AG04449 (cell line): ENCODE data around the gene FAR1.

ENCODE experiments used
- CTCF ChIA-PET: fragments of 350-600 bp; formaldehyde crosslinking; extraction: SDS; loops from one replicate; lab custom pipeline; 2021; ENCODE audit warnings: antibody characterized with exemption; lab: Yijun Ruan, JAX
- POLR2A ChIA-PET: fragments of 400-600, 350-600 bp; formaldehyde crosslinking; extraction: SDS; loops from one replicate; lab custom pipeline; 2020; ENCODE audit warnings: antibody characterized with exemption, inconsistent platforms; lab: Yijun Ruan, JAX
- DNase-seq: peaks from one replicate; pipeline ENCODE4 v3.0.0-alpha.2; 2010; ENCODE audit warnings: low read depth, low spot score
- H3K4me3 ChIP-seq: 2 replicates; pipeline ENCODE4 v1.5.1; 2011; ENCODE audit warnings: low read depth, mild to moderate bottlenecking, control low read depth, low read length
- TF ChIP-seq, protein P1 (sequence below): IDR thresholded peaks from one replicate; pipeline ENCODE4 v1.5.1; 2011; ENCODE audit warnings: mild to moderate bottlenecking, moderate library complexity, low read length, control low read depth, inconsistent platforms; ENCODE audit not compliant: insufficient read depth; ENCODE audit errors: missing control alignments

The FAR1 gene

DNA sequence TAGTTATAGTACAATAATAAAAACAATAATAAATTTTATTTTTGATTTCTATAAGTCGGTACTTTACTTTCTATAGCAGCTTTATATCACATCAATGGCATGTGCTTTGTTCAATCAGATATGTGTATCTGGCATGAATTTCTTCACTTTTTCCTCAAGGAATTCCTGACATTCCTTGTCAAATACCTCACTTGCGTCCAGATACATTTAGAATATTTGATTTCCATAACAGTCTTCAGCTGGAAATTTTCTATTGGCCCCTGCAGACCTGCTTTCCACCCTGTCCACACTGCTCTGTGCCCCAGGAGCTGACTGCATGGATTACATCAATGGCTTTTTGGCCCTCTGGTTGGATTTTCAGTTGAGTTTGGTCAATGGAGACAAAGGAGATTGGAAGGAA, 93.2 kb downstream of the FAR1 start:
- peak; percentile 26 for DNase-seq
- ChIA-PET POLR2A (no interaction called here), CTCF (interaction anchor here (3.0 kb wide), 1 partner anchor 10 kb away, joined by 18 read pairs; no protein-coding TSS in a partner anchor)
- TF ChIP-seq, protein P1, sequence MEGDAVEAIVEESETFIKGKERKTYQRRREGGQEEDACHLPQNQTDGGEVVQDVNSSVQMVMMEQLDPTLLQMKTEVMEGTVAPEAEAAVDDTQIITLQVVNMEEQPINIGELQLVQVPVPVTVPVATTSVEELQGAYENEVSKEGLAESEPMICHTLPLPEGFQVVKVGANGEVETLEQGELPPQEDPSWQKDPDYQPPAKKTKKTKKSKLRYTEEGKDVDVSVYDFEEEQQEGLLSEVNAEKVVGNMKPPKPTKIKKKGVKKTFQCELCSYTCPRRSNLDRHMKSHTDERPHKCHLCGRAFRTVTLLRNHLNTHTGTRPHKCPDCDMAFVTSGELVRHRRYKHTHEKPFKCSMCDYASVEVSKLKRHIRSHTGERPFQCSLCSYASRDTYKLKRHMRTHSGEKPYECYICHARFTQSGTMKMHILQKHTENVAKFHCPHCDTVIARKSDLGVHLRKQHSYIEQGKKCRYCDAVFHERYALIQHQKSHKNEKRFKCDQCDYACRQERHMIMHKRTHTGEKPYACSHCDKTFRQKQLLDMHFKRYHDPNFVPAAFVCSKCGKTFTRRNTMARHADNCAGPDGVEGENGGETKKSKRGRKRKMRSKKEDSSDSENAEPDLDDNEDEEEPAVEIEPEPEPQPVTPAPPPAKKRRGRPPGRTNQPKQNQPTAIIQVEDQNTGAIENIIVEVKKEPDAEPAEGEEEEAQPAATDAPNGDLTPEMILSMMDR, result no peak
- no peak overlapping the region for H3K4me3 ChIP-seq

DNA sequence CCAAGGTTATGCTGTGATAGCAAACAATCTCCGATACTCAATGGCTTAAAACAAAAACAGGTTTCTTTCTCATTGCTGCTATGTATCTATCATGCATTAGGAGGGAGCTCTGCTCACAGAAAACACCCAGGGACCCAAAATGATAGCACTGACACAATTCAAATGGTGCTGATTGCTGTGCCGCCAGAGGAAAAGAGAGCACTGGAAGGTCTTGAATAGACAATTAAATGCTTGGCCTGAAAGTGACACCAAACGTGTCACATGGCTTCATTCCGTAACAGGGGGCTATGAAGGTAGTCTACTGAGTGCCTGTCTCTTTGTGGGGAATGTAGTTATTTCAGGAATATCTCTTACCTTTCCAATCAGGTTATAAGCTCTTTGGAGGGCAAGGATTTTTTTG, 94.2 kb downstream of the FAR1 start:
- DNase-seq, result no peak
- no peak overlapping the region for H3K4me3 ChIP-seq
- ChIA-PET POLR2A (no interaction called here), CTCF (interaction anchor here (2.0 kb wide), 1 partner anchor 10 kb away, joined by 13 read pairs; no protein-coding TSS in a partner anchor)
- TF ChIP-seq, protein P1, result no peak

DNA sequence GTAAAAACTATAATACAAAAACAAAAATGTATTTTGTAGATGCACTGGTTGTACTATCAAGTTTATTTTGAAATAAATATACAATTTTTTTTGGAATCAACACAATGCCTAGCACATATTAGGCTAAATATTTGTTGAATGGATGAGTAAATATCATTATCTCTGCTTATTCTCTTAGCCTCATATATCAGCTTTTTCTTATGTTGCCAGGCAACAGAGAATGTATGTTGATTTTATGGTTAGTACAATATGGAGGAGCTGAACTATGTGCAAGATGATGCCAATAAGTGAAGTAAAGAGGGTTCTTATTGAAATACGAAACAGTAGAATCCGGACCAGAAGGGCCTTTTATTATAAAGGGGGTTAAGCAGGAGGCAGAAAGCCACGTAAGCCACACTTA, 94.9 kb downstream of the FAR1 start:
- TF ChIP-seq, protein P1, result no peak
- ChIA-PET CTCF (interaction anchor here (2.0 kb wide), 1 partner anchor 9 kb away, joined by 13 read pairs; no protein-coding TSS in a partner anchor), POLR2A (no interaction called here)
- H3K4me3 ChIP-seq, result no peak overlapping the region
- no peak for DNase-seq

DNA sequence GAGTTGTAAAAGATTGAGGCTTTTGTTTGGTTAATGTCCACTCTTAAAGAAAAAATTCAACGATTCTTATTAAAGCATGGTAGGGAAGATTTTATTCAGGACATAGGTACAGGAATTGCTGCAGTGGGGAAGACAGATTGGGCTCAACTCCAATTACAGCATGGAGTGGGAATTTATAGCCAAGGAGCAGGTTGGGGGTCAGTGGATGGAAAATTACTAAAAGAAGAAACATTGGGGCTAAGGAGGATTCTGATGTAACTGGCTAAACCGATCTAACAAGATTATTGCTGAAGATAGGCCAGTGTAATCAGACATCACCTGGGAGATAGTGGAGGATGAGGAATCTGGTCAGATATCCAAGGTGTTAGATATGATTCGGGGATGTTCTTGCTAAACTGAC, 97.4 kb downstream of the FAR1 start:
- DNase-seq, result no peak
- ChIA-PET POLR2A (no interaction called here), CTCF (no interaction called here)
- TF ChIP-seq, protein P1, result no peak
- no peak overlapping the region for H3K4me3 ChIP-seq

DNA sequence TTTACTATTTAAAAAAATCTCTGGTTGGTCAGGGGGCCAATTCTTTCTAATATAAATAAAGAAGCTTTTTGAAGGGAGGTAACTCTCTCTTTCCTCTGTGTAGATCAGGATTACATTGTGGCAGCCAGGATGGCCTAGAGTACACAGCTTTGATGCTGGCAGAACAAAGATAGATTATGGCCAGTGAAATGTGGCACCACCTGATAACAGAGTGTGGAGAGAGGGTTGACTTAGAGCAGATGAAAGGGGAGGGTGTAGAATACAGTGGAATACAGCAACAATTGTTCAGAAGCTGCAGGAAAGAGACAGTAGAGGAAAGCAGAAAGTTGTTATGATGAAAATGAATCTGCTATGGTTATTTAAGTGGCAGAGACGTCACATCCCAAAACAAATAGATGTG, 99.0 kb downstream of the FAR1 start:
- ChIA-PET POLR2A (interaction anchor here (0.7 kb wide), 1 partner anchor 50 kb away, joined by 4 read pairs; no protein-coding TSS in a partner anchor), CTCF (interaction anchor here (0.9 kb wide), 1 partner anchor 483 kb away, joined by 3 read pairs; no protein-coding TSS in a partner anchor)
- DNase-seq, result no peak
- H3K4me3 ChIP-seq, result no peak overlapping the region
- TF ChIP-seq, protein P1, result no peak

DNA sequence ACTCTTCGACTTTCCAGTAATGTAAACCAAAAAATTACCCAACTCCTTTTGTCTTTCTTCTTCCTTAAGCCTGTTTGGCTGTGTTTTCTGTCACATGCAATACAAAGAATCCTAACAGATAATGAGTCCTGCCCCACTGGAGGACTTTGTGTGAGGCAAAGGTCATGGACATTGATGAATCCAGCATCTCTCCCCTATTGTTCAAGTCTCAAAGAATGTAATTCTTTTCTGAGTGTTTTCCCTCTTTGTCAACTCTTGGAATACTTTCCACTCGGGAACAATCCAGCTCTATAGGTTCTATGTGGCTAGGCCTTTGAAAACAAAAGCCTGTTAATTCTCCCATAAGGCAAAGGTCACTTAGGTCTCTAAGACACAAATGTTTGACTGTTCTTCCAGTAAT, 100.7 kb downstream of the FAR1 start:
- no peak overlapping the region for H3K4me3 ChIP-seq
- POLR2A ChIA-PET, result no interaction called here
- TF ChIP-seq, protein P1, result no peak
- CTCF ChIA-PET, result interaction anchor here (4.8 kb wide), 1 partner anchor 483 kb away, joined by 37 read pairs; no protein-coding TSS in a partner anchor
- no peak for DNase-seq
